ENCODE measurements around the gene CPED1. TPM values are rescaled to one million over a fixed set of nuclear protein-coding genes. Genes with fewer than 3 reads are reported as not detected.

The CPED1 gene
- total RNA-seq, 1 donor from 2014 or later: 38.6 TPM

DNA sequence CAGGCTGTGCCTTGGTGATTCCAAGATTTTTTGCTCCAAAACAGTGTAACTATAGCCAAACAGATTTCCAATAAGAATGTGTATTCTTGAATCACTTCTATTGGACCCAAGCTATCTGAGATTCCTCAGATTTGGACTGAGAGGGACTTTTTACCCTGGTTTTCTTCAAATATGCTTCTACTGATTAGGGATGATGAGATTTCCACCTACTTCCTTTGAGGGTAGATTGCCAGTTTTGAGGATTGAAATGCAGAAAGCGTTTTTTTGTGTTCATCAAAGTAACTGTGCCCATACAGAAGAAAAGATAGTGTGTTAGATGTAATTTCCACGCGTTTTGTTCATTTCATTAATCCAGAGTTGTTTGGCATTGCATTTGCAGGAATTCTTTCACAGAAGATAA is 144.9 kb downstream of the CPED1 start:
- DNase-seq (no peak), ATAC-seq (no peak)
- Histone ChIP-seq H3K27ac (no peak overlapping the region), H3K4me3 (no peak overlapping the region), H3K4me1 (no peaks in the 10 kb centered on the region), H3K27me3 (ENCODE audit: low read depth) (no peaks in the 10 kb centered on the region), H3K36me3 (no peaks in the 10 kb centered on the region), H3K9me3 (no peaks in the 10 kb centered on the region)
- intact Hi-C loops (cut with DNase I): no loop called here
- TF ChIP-seq, protein P1, sequence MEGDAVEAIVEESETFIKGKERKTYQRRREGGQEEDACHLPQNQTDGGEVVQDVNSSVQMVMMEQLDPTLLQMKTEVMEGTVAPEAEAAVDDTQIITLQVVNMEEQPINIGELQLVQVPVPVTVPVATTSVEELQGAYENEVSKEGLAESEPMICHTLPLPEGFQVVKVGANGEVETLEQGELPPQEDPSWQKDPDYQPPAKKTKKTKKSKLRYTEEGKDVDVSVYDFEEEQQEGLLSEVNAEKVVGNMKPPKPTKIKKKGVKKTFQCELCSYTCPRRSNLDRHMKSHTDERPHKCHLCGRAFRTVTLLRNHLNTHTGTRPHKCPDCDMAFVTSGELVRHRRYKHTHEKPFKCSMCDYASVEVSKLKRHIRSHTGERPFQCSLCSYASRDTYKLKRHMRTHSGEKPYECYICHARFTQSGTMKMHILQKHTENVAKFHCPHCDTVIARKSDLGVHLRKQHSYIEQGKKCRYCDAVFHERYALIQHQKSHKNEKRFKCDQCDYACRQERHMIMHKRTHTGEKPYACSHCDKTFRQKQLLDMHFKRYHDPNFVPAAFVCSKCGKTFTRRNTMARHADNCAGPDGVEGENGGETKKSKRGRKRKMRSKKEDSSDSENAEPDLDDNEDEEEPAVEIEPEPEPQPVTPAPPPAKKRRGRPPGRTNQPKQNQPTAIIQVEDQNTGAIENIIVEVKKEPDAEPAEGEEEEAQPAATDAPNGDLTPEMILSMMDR (IDR thresholded peaks at IDR 0.05): no peak

DNA sequence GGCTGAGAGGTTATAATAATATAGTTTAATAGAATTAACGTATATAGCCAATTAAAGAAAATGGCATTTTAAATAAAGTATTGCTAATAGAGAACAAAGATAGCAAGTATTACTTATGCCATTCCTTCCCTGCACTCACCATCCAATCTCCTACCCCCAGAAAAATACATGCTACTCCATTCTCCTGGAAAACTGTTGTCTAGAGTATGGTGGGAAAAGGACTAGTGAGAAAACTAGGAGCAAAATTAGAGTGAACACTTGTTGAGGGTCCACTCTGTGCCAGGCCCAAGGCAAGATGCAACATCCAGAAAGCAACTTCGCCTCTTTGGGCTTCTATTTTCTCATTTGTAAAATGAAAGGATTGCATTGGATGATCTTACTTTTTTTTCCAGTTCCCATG is 149.1 kb downstream of the CPED1 start:
- ATAC-seq: no peak
- no peaks in the 10 kb centered on the region for H3K4me1 ChIP-seq
- intact Hi-C loops (cut with DNase I): no loop called here

DNA sequence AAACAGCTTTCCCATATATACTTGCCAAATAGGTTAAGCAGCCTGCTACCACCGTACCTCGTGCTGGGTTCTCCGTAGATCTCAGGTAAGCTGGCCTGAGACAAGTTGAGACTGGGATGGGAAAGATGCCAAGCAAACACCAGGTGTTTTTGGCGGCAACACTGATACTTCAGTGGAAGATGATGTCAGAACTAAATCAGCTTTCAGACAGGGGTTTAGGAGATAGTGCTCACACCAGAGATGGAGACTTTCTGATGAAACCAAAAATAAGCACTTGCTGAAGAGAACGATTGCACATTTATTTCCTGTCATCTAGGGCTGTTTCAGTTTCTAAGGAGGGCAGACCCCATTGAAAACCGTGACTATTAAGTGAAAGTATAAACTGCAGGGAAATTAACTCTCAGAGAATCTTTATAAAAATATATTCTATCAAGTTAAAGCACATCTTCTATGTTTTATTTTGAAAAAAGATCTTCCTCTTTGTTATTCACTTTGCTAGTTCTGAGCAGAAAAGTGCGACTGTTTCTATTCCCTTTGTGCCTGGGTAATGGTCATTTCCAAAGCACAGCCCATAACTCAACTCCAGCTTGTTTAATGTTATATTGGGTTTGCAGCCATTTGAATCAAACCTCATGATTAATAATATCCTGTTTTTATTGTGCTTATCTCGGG is 149.9 kb downstream of the CPED1 start:
- no peaks in the 10 kb centered on the region for H3K9me3 ChIP-seq
- DNase-seq: no peak
- peak in 1 of 2 donors; percentile 23 for ATAC-seq
- no peak overlapping the region for H3K4me3 ChIP-seq
- intact Hi-C loops (cut with DNase I): no loop called here
- no peak overlapping the region for H3K27ac ChIP-seq
- no peaks in the 10 kb centered on the region for H3K4me1 ChIP-seq
- peaks cover 10% of the 10 kb centered on the region for H3K36me3 ChIP-seq
- TF ChIP-seq, protein P1 (IDR thresholded peaks at IDR 0.05): no peak
- H3K27me3 ChIP-seq (ENCODE audit: low read depth): no peaks in the 10 kb centered on the region

More for the DNA sequence above, 149.1 kb downstream of the CPED1 start:
- H3K4me3 ChIP-seq: no peak overlapping the region
- TF ChIP-seq, protein P1 (IDR thresholded peaks at IDR 0.05): no peak
- peaks cover 10% of the 10 kb centered on the region for H3K36me3 ChIP-seq
- no peaks in the 10 kb centered on the region for H3K27me3 ChIP-seq (ENCODE audit: low read depth)
- DNase-seq: no peak
- no peak overlapping the region for H3K27ac ChIP-seq
- H3K9me3 ChIP-seq: no peaks in the 10 kb centered on the region

DNA sequence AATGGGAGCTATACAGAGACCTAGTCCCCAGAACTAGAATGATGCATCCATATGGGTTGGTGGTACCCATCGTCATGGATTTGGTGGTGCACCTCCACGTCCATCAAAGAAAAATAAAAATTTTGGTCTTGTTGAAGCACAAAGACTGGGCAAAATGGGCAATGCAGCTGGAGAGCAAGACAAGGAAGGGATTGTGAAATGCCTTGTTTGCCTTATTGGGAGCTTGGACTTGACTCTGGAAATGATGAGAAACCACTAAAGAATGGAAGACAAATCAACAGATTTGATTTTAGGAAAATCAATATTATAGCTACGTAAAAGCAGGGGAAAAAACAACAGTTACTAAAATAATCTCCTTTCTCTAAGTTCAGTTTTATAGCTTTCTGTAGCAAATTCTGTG is 150.9 kb downstream of the CPED1 start:
- H3K27me3 ChIP-seq (ENCODE audit: low read depth): no peaks in the 10 kb centered on the region
- DNase-seq: no peak
- no peak overlapping the region for H3K27ac ChIP-seq
- TF ChIP-seq, protein P1 (IDR thresholded peaks at IDR 0.05): no peak
- intact Hi-C loops (cut with DNase I): no loop called here
- no peaks in the 10 kb centered on the region for H3K4me1 ChIP-seq
- H3K9me3 ChIP-seq: no peaks in the 10 kb centered on the region
- no peak for ATAC-seq
- peaks cover 10% of the 10 kb centered on the region for H3K36me3 ChIP-seq
- no peak overlapping the region for H3K4me3 ChIP-seq

DNA sequence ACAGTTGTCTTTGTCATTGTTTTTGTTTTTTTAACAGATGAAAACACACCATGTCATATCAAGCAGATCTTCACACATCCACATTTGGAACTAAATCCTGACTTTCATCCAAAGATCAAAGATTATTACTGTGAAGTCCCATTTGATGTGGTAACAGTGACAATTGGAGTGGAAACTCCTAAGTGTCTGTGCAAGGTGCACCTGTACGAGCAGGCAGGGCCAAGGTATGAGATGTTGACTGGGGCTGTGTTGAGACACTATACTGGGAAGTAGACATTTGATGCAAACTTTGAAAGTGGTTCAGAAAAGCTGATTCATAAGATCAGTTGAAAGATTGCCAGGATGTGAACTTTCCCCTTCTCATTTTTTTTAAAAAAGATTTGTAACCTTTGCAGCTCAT is 152.3 kb downstream of the CPED1 start:
- no peak overlapping the region for H3K4me3 ChIP-seq
- peaks cover 10% of the 10 kb centered on the region for H3K36me3 ChIP-seq
- ATAC-seq (no peak), DNase-seq (no peak)
- TF ChIP-seq, protein P1 (IDR thresholded peaks at IDR 0.05): no peak
- H3K4me1 ChIP-seq: no peaks in the 10 kb centered on the region
- no peaks in the 10 kb centered on the region for H3K9me3 ChIP-seq
- no peak overlapping the region for H3K27ac ChIP-seq
- intact Hi-C loops (cut with DNase I): no loop called here
- no peaks in the 10 kb centered on the region for H3K27me3 ChIP-seq (ENCODE audit: low read depth)
